Heart left ventricle (tissue), 16 donors: Measurements from ENCODE around the gene TIMM21. TPM values are rescaled to one million over a fixed set of nuclear protein-coding genes. Genes with fewer than 3 reads are reported as not detected.
A peak's percentile ranks its signal among the peaks of the same experiment; 100 is the strongest.

Source experiments
- ATAC-seq, 4 donors: fragments of 200-7000 bp; cut with Tn5 transposase; one replicate each; pipeline ENCODE4 v1.9.1; 2020 to 2022; ENCODE audit warnings: moderate library complexity in 4 of 4, mild to moderate bottlenecking in 3 of 4, moderate number of reproducible peaks in 1 of 4
- DNase-seq, 5 donors: peaks; one replicate each; pipeline ENCODE4 v3.0.0-alpha.2; 2020
- H3K27ac ChIP-seq, 12 donors: fragments of 200-600 bp; sonication (generic) in 4 of 12; one replicate each; pipeline versions ENCODE4 v1.5.0 to v1.8.0; 2016 to 2022; ENCODE audit warnings: mild to moderate bottlenecking in 2 of 12
- H3K27me3 ChIP-seq, 9 donors: fragments of 200-600 bp; sonication (generic) in 2 of 9; one replicate each; pipeline versions ENCODE4 v1.5.1 to v1.8.0; 2016 to 2022; ENCODE audit warnings: mild to moderate bottlenecking in 3 of 9
- H3K36me3 ChIP-seq, 9 donors: fragments of 200-600 bp; sonication (generic) in 2 of 9; one replicate each; pipeline versions ENCODE4 v1.5.0 to v1.8.0; 2018 to 2022; ENCODE audit warnings: mild to moderate bottlenecking in 2 of 9
- H3K4me1 ChIP-seq, 12 donors: fragments of 200-600 bp; sonication (generic) in 4 of 12; one replicate each; pipeline versions ENCODE4 v1.5.0 to v1.8.0; 2016 to 2022; ENCODE audit warnings: mild to moderate bottlenecking in 3 of 12
- H3K4me3 ChIP-seq, 12 donors: fragments of 200-600 bp; sonication (generic) in 4 of 12; one replicate each; pipeline versions ENCODE4 v1.5.0 to v1.8.0; 2017 to 2022; ENCODE audit warnings: mild to moderate bottlenecking in 9 of 12, moderate library complexity in 4 of 12
- H3K9me3 ChIP-seq, 12 donors: fragments of 200-600 bp; sonication (generic) in 4 of 12; one replicate each; pipeline versions ENCODE4 v1.5.0 to v1.8.0; 2016 to 2022; ENCODE audit warnings: mild to moderate bottlenecking in 1 of 12
- CTCF ChIP-seq, 12 donors: fragments of 200-600 bp; sonication (generic) in 4 of 12; IDR thresholded peaks; one replicate each; pipeline versions ENCODE4 v1.5.0 to v1.8.0; 2018 to 2022; ENCODE audit warnings: antibody characterized with exemption in 12 of 12, mild to moderate bottlenecking in 5 of 12
- POLR2A ChIP-seq, 2 donors: fragments of 450-650 bp; IDR thresholded peaks; one replicate each; pipeline ENCODE4 v1.6.1; 2017; ENCODE audit warnings: antibody characterized with exemption in 2 of 2, mild to moderate bottlenecking in 2 of 2, moderate library complexity in 2 of 2
- WGBS, 4 donors: extraction: QIAGEN DNeasy Blood & Tissue Kit in 2 of 4; methylation state at CpG; one replicate each; pipeline versions ENCODE4 v1.1.5 to v1.1.7; 2013 to 2018; 5-methylcytosine and 5-hydroxymethylcytosine counted together
- intact Hi-C, 10 donors: fragments of 100-400 bp; cut with DNase I; formaldehyde crosslinking; loops; one replicate each; pipeline versions ENCODE4 v1.11.1 to v1.14.2; 2022
- polyA plus RNA-seq, 2 donors: library from polyadenylated mRNA; stranded (reverse); fragments of 200-250 nt; gene quantifications; one replicate each; pipeline ENCODE4 v1.2.3, GENCODE V29; 2013
- total RNA-seq, 9 donors: library from RNA; depleted of rRNA in 2 of 9; stranded (reverse); fragments of >200 nt in 2 of 9; fragmentation: NEBNext Ultra II Directional in 3 of 9; extraction: Animal tissue kit (Norgen Biotek cat#: 25700) in 3 of 9; gene quantifications; one replicate each; pipeline versions ENCODE4 v1.1.0 to v1.2.4, GENCODE V29; 2016 to 2023
- donor health status: ischemic (EF 13 %, LVEDD 7.1; RV severe dilation, severe dysfunction).
- donor health status: healthy with polysubstance abuse.
- donor health status: DM: no; HTN: yes; CAD: no.
- donor health status: DM: no; HTN: no; CAD: no.
- donor health status: ischemic (EF 25% LVEDD 6.9; RV normal size, moderate dysfunction).
- donor health status: ischemic (EF 25% LVEDD 5.7; RV mildly dilated, moderate dysfunction).
- donor health status: healthy.
- donor health status: DM: yes; HTN: yes; CAD: no.
- donor health status: ischemic (EF 35%, LVEDD 5.7; RV mildly dilated, moderate dysfunction).
- donor health status: nonischemic (EF 11% LVEDD 7.7; RV severe dilation, severe dysfunction).
- donor health status: DM: yes; HTN: yes; CAD: no.
- donor health status: PGD.
- donor health status: ischemic (EF 29% LVEDD 5.4; RV normal size, mild dysfunction).
- donor health status: nonischemic (EF 23%, LVEDD 6.1; RV moderate dilation, normal function).

Gene TIMM21
- total and polyA plus RNA-seq, 11 donors, result 65.0 to 139 (median 110) TPM

DNA sequence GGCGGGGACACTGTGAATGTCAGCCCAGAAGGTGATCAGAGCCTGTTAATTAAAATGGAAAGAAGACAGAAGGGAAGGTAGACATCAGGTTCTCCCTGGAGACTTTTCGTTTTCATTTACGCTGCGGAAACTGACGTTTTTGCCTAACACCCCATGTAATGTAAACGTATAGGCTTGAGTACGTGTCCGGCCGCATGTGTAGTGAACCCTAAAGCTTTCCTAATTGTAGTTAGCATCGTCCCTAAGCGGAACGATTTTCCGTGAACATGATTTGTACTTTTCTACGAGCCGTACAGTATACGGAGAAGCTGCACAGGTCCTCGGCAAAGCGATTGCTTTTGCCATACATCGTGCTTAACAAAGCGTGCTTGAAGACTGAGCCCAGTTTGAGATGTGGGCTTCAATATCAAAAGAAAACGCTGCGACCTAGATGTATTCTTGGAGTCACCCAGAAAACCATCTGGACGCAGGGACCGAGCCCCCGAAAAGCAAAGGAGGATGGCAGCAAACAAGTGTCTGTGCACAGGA is 284 bp downstream of the TIMM21 start:
- Histone ChIP-seq H3K36me3 (peaks cover 0 to 16% (median 0%) of the 10 kb centered on the region in 9 donors), H3K4me3 (peak overlapping the region; percentile 69 to 92 (median 82)), H3K4me1 (peaks cover 0 to 54% (median 31%) of the 10 kb centered on the region in 12 donors), H3K27me3 (no peaks in the 10 kb centered on the region), H3K9me3 (no peaks in the 10 kb centered on the region), H3K27ac (peak overlapping the region; percentile 62 to 99 (median 95))
- TF ChIP-seq CTCF (IDR thresholded peaks at IDR 0.05), result no peak
- TF ChIP-seq POLR2A (IDR thresholded peaks at IDR 0.05), result no peak
- ATAC-seq, result no peak
- DNase-seq, result no peak
- intact Hi-C loops, result no loop called here
- WGBS, 4 donors, result 0% methylated on average over 25 of the region's 25 CpGs

GRCh38 chr18:74149878-74150277 is 1.6 kb downstream of the TIMM21 start:
- 45 to 58% (median 57%) methylated on average over 5 of the region's 5 CpGs for WGBS, 4 donors
- intact Hi-C loops, result no loop called here
- H3K27me3 ChIP-seq, result no peaks in the 10 kb centered on the region
- H3K9me3 ChIP-seq, result no peaks in the 10 kb centered on the region
- DNase-seq (no peak), ATAC-seq (no peak)
- peaks cover 0 to 60% (median 31%) of the 10 kb centered on the region in 12 donors for H3K4me1 ChIP-seq
- peaks cover 0 to 26% (median 11%) of the 10 kb centered on the region in 9 donors for H3K36me3 ChIP-seq
- TF ChIP-seq POLR2A (IDR thresholded peaks at IDR 0.05), result no peak
- TF ChIP-seq CTCF (IDR thresholded peaks at IDR 0.05), result no peak
- peak overlapping the region in 9 of 12 donors; percentile 70 to 92 (median 83) for H3K4me3 ChIP-seq
- no peak overlapping the region for H3K27ac ChIP-seq

GRCh38 chr18:74152270-74152669 is 3.9 kb downstream of the TIMM21 start:
- no peaks in the 10 kb centered on the region for H3K9me3 ChIP-seq
- H3K27ac ChIP-seq, result peak overlapping the region in 11 of 12 donors; percentile 8 to 74 (median 47)
- no peaks in the 10 kb centered on the region for H3K27me3 ChIP-seq
- peak in 1 of 5 donors; percentile 44 for DNase-seq
- intact Hi-C loops, result no loop called here
- no peak for TF ChIP-seq CTCF (IDR thresholded peaks at IDR 0.05)
- TF ChIP-seq POLR2A (IDR thresholded peaks at IDR 0.05), result no peak
- peaks cover 0 to 57% (median 28%) of the 10 kb centered on the region in 12 donors for H3K4me1 ChIP-seq
- H3K4me3 ChIP-seq, result peak overlapping the region in 1 of 12 donors; percentile 7
- 52 to 65% (median 54%) methylated on average over 6 of the region's 6 CpGs for WGBS, 4 donors
- peaks cover 0 to 50% (median 33%) of the 10 kb centered on the region in 9 donors for H3K36me3 ChIP-seq
- ATAC-seq, result no peak

DNA sequence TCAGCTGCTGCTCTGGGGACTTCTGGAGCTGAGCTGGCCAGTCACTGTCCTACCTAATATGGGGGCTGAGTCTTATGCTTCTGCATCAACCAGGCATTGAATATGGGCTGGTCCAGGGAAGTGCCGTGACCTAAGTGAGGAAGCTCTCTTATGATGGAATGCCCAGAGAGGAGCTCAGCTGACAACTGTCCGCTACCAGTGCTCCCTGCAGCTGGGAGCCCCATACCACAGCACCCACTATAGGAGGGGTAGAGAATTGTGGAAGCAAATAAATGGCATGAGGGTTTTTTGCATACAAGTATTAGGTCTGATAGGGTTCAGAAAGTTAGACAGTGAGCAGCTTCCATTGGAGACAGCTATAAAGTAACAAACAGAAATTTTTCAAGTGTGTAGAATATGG is 4.5 kb downstream of the TIMM21 start:
- peaks cover 0 to 56% (median 39%) of the 10 kb centered on the region in 9 donors for H3K36me3 ChIP-seq
- H3K9me3 ChIP-seq, result no peaks in the 10 kb centered on the region
- peaks cover 0 to 55% (median 27%) of the 10 kb centered on the region in 12 donors for H3K4me1 ChIP-seq
- no peak for ATAC-seq
- no peak overlapping the region for H3K4me3 ChIP-seq
- intact Hi-C loops, result no loop called here
- peak overlapping the region in 7 of 12 donors; percentile 24 to 74 (median 47) for H3K27ac ChIP-seq
- TF ChIP-seq POLR2A (IDR thresholded peaks at IDR 0.05) (no peak), CTCF (IDR thresholded peaks at IDR 0.05) (no peak)
- WGBS, 4 donors, result 44 to 91% (median 74%) methylated on average over 2 of the region's 2 CpGs
- no peak for DNase-seq
- H3K27me3 ChIP-seq, result no peaks in the 10 kb centered on the region
